Right atrium auricular region (tissue), 2 donors: ENCODE measurements around the gene UNCX. TPM values are rescaled to one million over a fixed set of nuclear protein-coding genes. Genes with fewer than 3 reads are reported as not detected.
"Not testable (repeated sequence)": the region's sequence is repeated elsewhere in the genome, so short reads cannot be mapped to it uniquely, and the experiment has no call there.

ENCODE experiments used
- DNase-seq: peaks from one replicate; pipeline ENCODE4 v3.0.0-alpha.2; 2019; ENCODE audit warnings: low spot score
- H3K27ac ChIP-seq, 2 donors: fragments of 200-600 bp; sonication (generic); 1 replicate in 1 of 2; 2 replicates in 1 of 2; pipeline ENCODE4 v1.5.1; 2016 to 2019
- H3K27me3 ChIP-seq, 2 donors: fragments of 200-600 bp; sonication (generic); one replicate each; pipeline versions ENCODE4 v1.5.1 to v1.6.0; 2017 to 2019
- H3K36me3 ChIP-seq: fragments of 200-600 bp; sonication (generic); one replicate; pipeline ENCODE4 v1.5.1; 2016
- H3K4me1 ChIP-seq, 2 donors: fragments of 200-600 bp; sonication (generic); one replicate each; pipeline versions ENCODE4 v1.5.1 to v1.6.0; 2017 to 2019
- H3K4me3 ChIP-seq, 2 donors: fragments of 200-600 bp; sonication (generic); 1 replicate in 1 of 2; 2 replicates in 1 of 2; pipeline ENCODE4 v1.5.1; 2017 to 2019; ENCODE audit warnings: mild to moderate bottlenecking in 1 of 2, moderate library complexity in 1 of 2
- H3K9me3 ChIP-seq, 2 donors: fragments of 200-600 bp; sonication (generic); one replicate each; pipeline ENCODE4 v1.5.1; 2019
- CTCF ChIP-seq, 2 donors: fragments of 200-600 bp; sonication (generic); IDR thresholded peaks; one replicate each; pipeline ENCODE4 v1.5.1; 2019; ENCODE audit warnings: antibody characterized with exemption in 2 of 2
- total RNA-seq, 2 donors: library from RNA; depleted of rRNA; stranded (reverse); fragments of >200 nt; gene quantifications; one replicate each; pipeline ENCODE4 v1.1.0, GENCODE V29; 2016

UNCX gene
- total RNA-seq, 2 donors from 2014 or later: not detected

GRCh38 chr7:1268866-1269265 lies 36.2 kb downstream of the UNCX start:
- TF ChIP-seq CTCF (IDR thresholded peaks at IDR 0.05): no peak
- no peaks in the 10 kb centered on the region for H3K36me3 ChIP-seq
- DNase-seq: no peak
- no peaks in the 10 kb centered on the region for H3K9me3 ChIP-seq
- H3K4me3 ChIP-seq: no peak overlapping the region
- no peaks in the 10 kb centered on the region for H3K4me1 ChIP-seq
- H3K27ac ChIP-seq: no peak overlapping the region
- H3K27me3 ChIP-seq: peaks cover 0 to 10% of the 10 kb centered on the region in 2 donors

GRCh38 chr7:1269336-1269890 lies 36.7 kb downstream of the UNCX start:
- Histone ChIP-seq H3K4me3 (no peak overlapping the region), H3K27me3 (peaks cover 0 to 8% of the 10 kb centered on the region in 2 donors), H3K27ac (no peak overlapping the region), H3K36me3 (no peaks in the 10 kb centered on the region), H3K4me1 (no peaks in the 10 kb centered on the region), H3K9me3 (no peaks in the 10 kb centered on the region)
- TF ChIP-seq CTCF (IDR thresholded peaks at IDR 0.05): no peak
- DNase-seq: no peak

GRCh38 chr7:1270181-1270580 lies 37.5 kb downstream of the UNCX start:
- Histone ChIP-seq H3K4me3 (no peak overlapping the region), H3K27me3 (peaks cover 0 to under 1% of the 10 kb centered on the region in 2 donors), H3K27ac (no peak overlapping the region), H3K9me3 (no peaks in the 10 kb centered on the region), H3K36me3 (no peaks in the 10 kb centered on the region), H3K4me1 (no peaks in the 10 kb centered on the region)
- no peak for DNase-seq
- TF ChIP-seq CTCF (IDR thresholded peaks at IDR 0.05): no peak

GRCh38 chr7:1271046-1271445 lies 38.4 kb downstream of the UNCX start:
- no peak overlapping the region for H3K27ac ChIP-seq
- no peak overlapping the region for H3K4me3 ChIP-seq
- no peak for TF ChIP-seq CTCF (IDR thresholded peaks at IDR 0.05)
- no peaks in the 10 kb centered on the region for H3K36me3 ChIP-seq
- no peaks in the 10 kb centered on the region for H3K4me1 ChIP-seq
- H3K9me3 ChIP-seq: no peaks in the 10 kb centered on the region
- H3K27me3 ChIP-seq: no peaks in the 10 kb centered on the region
- no peak for DNase-seq

- Histone ChIP-seq H3K27me3 (no peaks in the 10 kb centered on the region), H3K4me3 (no peak overlapping the region), H3K36me3 (no peaks in the 10 kb centered on the region), H3K27ac (no peak overlapping the region), H3K4me1 (no peaks in the 10 kb centered on the region), H3K9me3 (no peaks in the 10 kb centered on the region)
- no peak for DNase-seq
- no peak for TF ChIP-seq CTCF (IDR thresholded peaks at IDR 0.05)
These were observed 39.0 kb downstream of the UNCX start for GRCh38 chr7:1271656-1272055.

GRCh38 chr7:1272136-1272535 lies 39.5 kb downstream of the UNCX start:
- not testable (repeated sequence) for H3K36me3 ChIP-seq, H3K4me3 ChIP-seq, H3K4me1 ChIP-seq, H3K27ac ChIP-seq, H3K9me3 ChIP-seq, DNase-seq, H3K27me3 ChIP-seq
